Limb (tissue), 2 donors: ENCODE data around the gene HS3ST1.

ENCODE experiments used
- DNase-seq, 2 donors: peaks; one replicate each; pipeline ENCODE4 v3.0.0-alpha.2; 2016; ENCODE audit errors: extremely low spot score in 2 of 2

Gene HS3ST1

GRCh38 chr4:11435557-11435956 lies 6.9 kb upstream of the HS3ST1 start:
- no peak for DNase-seq

- DNase-seq = no peak
These were observed 2.4 kb upstream of the HS3ST1 start for GRCh38 chr4:11431111-11431510.

GRCh38 chr4:11430536-11430935 lies 1.8 kb upstream of the HS3ST1 start:
- no peak for DNase-seq

GRCh38 chr4:11429699-11430045 lies 978 bp upstream of the HS3ST1 start:
- no peak for DNase-seq

- peak; percentile 47 to 85 for DNase-seq
These were observed 405 bp upstream of the HS3ST1 start for GRCh38 chr4:11428899-11429698.

GRCh38 chr4:11427121-11427996 lies 1.3 kb downstream of the HS3ST1 start:
- DNase-seq = peak in 1 of 2 donors; percentile 53

GRCh38 chr4:11426731-11427120 lies 2.0 kb downstream of the HS3ST1 start:
- no peak for DNase-seq

- no peak for DNase-seq
These were observed 2.7 kb downstream of the HS3ST1 start for GRCh38 chr4:11426003-11426402.

GRCh38 chr4:11424856-11425255 lies 3.8 kb downstream of the HS3ST1 start:
- DNase-seq = no peak

- DNase-seq = peak; percentile 66 to 68
These were observed 4.7 kb downstream of the HS3ST1 start for GRCh38 chr4:11424000-11424399.

GRCh38 chr4:11423465-11423864 lies 5.2 kb downstream of the HS3ST1 start:
- no peak for DNase-seq

GRCh38 chr4:11421116-11421515 lies 7.6 kb downstream of the HS3ST1 start:
- no peak for DNase-seq

GRCh38 chr4:11420327-11420726 lies 8.4 kb downstream of the HS3ST1 start:
- DNase-seq = no peak

- DNase-seq = no peak
These were observed 10.1 kb downstream of the HS3ST1 start for GRCh38 chr4:11418610-11419009.

- DNase-seq = no peak
These were observed 12.0 kb downstream of the HS3ST1 start for GRCh38 chr4:11416767-11417113.

- DNase-seq = no peak
These were observed 12.5 kb downstream of the HS3ST1 start for GRCh38 chr4:11416071-11416766.

GRCh38 chr4:11415409-11416070 lies 13.2 kb downstream of the HS3ST1 start:
- DNase-seq = no peak

- DNase-seq = no peak
These were observed 16.5 kb downstream of the HS3ST1 start for GRCh38 chr4:11412211-11412610.

GRCh38 chr4:11409632-11410031 lies 19.1 kb downstream of the HS3ST1 start:
- DNase-seq = no peak

GRCh38 chr4:11408233-11408967 lies 20.3 kb downstream of the HS3ST1 start:
- no peak for DNase-seq

- no peak for DNase-seq
These were observed 21.1 kb downstream of the HS3ST1 start for GRCh38 chr4:11407551-11407950.
